Loucy (cell line): ENCODE measurements around the gene TSEN54.

Experiments
- H2AFZ ChIP-seq: fragments of 200-600 bp; sonication (generic); 2 replicates; pipeline ENCODE4 v1.6.0; 2016; ENCODE audit warnings: antibody characterized with exemption, mild to moderate bottlenecking, low read length, moderate library complexity
- H3F3A ChIP-seq: fragments of 200-600 bp; 2 replicates; pipeline ENCODE4 v1.6.0; 2016; ENCODE audit warnings: antibody characterized with exemption, low read depth, mild to moderate bottlenecking
- H3K27me3 ChIP-seq: fragments of 200-600 bp; sonication (generic); 2 replicates; pipeline ENCODE4 v1.6.1; 2014; ENCODE audit warnings: low read length, mild to moderate bottlenecking; ENCODE audit not compliant: insufficient read depth, poor library complexity, severe bottlenecking
- H3K36me3 ChIP-seq: fragments of 200-600 bp; sonication (generic); 2 replicates; pipeline ENCODE4 v1.6.1; 2016; ENCODE audit warnings: low read length; ENCODE audit not compliant: insufficient read depth
- H3K4me1 ChIP-seq: fragments of 200-600 bp; sonication (generic); 2 replicates; pipeline ENCODE4 v1.5.1; 2014; ENCODE audit warnings: low read length, mild to moderate bottlenecking; ENCODE audit not compliant: insufficient read depth, poor library complexity, severe bottlenecking
- H3K4me2 ChIP-seq: fragments of 200-600 bp; sonication (generic); 2 replicates; pipeline ENCODE4 v1.6.0; 2014; ENCODE audit warnings: antibody characterized with exemption, low read length, low read depth, mild to moderate bottlenecking; ENCODE audit not compliant: poor library complexity, severe bottlenecking
- H3K4me3 ChIP-seq: fragments of 200-600 bp; sonication (generic); 2 replicates; pipeline ENCODE4 v1.5.1; 2014; ENCODE audit warnings: low read length, mild to moderate bottlenecking, mixed read lengths; ENCODE audit not compliant: poor library complexity, severe bottlenecking
- H3K79me2 ChIP-seq: fragments of 200-600 bp; sonication (generic); 2 replicates; pipeline ENCODE4 v1.6.1; 2014; ENCODE audit warnings: low read length; ENCODE audit not compliant: insufficient read depth
- H3K9ac ChIP-seq: fragments of 200-600 bp; sonication (generic); 2 replicates; pipeline ENCODE4 v1.6.0; 2014; ENCODE audit warnings: mild to moderate bottlenecking, low read depth, low read length, moderate library complexity; ENCODE audit not compliant: poor library complexity, severe bottlenecking
- H3K9me2 ChIP-seq: fragments of 200-600 bp; sonication (generic); replicated peaks from 2 replicates; pipeline ENCODE4 v1.6.1; 2016; ENCODE audit warnings: low read depth, low read length, mixed read lengths
- H3K9me3 ChIP-seq: fragments of 200-600 bp; sonication (generic); 2 replicates; pipeline ENCODE4 v1.6.1; 2014; ENCODE audit warnings: mild to moderate bottlenecking, antibody characterized with exemption, low read length, low read depth; ENCODE audit not compliant: insufficient read depth
- H4K20me1 ChIP-seq: fragments of 200-600 bp; sonication (generic); 2 replicates; pipeline ENCODE4 v1.6.0; 2014; ENCODE audit warnings: antibody characterized with exemption, low read length, mild to moderate bottlenecking; ENCODE audit not compliant: insufficient read depth, poor library complexity, severe bottlenecking
- EZH2phosphoT487 ChIP-seq: fragments of 200-600 bp; IDR thresholded peaks from 2 replicates; pipeline ENCODE4 v1.6.1; 2018; ENCODE audit warnings: antibody characterized with exemption, mild to moderate bottlenecking, moderate library complexity, borderline replicate concordance
- TF ChIP-seq, protein P1 (sequence below): fragments of 200-600 bp; sonication (generic); conservative IDR thresholded peaks from 2 replicates; pipeline ENCODE4 v1.5.1; 2014; ENCODE audit warnings: mild to moderate bottlenecking, antibody characterized with exemption, low read length

The TSEN54 gene

DNA sequence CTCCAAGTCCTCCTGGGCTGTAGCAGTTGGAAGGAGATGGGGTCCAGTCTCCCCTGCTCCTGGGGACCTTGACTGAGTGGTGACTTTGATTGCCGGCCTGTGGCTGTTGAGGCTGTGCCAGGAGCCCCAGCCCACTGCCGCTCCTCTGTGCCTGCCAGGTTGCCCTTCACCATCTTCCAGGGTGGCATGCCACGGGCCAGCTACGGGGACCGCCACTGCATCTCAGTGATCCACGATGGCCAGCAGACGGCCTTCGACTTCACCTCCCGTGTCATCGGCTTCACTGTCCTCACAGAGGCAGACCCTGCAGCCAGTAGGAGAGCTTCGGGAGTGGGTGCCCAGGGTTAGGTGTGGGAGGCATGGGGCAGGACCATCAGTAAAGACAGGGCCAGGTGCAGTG, 47.9 kb downstream of the TSEN54 start:
- Histone ChIP-seq H3K36me3 (no peaks in the 10 kb centered on the region), H3F3A (no peaks in the 10 kb centered on the region), H3K9ac (no peak overlapping the region)

DNA sequence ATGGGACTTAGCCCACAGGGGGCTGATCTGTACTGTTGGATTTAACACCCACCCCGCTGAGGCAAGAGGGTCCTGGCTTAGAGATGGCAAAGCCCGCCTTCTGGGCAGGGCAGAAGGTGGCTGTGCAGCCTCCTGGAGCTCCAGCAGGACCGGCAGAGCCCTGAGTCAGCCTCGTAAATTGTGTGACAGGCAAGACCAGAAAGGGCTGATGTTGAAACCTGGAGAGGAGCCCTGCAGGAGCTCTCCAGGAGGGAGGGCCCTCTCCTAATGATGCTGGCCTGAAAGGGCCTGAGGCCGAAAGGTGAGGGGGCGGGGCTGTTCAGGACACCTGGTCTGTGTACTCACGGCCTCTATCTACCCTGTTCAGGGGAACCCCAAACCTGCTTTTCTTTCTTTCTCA, 48.7 kb downstream of the TSEN54 start:
- Histone ChIP-seq H3K9ac (no peak overlapping the region), H3K9me2 (no peaks in the 10 kb centered on the region), H3K4me3 (no peak overlapping the region), H3K79me2 (no peaks in the 10 kb centered on the region), H4K20me1 (no peaks in the 10 kb centered on the region), H3K36me3 (no peaks in the 10 kb centered on the region), H3K4me1 (no peaks in the 10 kb centered on the region), H3F3A (no peaks in the 10 kb centered on the region), H3K9me3 (no peaks in the 10 kb centered on the region), H3K4me2 (no peak overlapping the region), H3K27me3 (no peaks in the 10 kb centered on the region), H2AFZ (no peak overlapping the region)
- no peak for TF ChIP-seq EZH2phosphoT487
- TF ChIP-seq, protein P1, sequence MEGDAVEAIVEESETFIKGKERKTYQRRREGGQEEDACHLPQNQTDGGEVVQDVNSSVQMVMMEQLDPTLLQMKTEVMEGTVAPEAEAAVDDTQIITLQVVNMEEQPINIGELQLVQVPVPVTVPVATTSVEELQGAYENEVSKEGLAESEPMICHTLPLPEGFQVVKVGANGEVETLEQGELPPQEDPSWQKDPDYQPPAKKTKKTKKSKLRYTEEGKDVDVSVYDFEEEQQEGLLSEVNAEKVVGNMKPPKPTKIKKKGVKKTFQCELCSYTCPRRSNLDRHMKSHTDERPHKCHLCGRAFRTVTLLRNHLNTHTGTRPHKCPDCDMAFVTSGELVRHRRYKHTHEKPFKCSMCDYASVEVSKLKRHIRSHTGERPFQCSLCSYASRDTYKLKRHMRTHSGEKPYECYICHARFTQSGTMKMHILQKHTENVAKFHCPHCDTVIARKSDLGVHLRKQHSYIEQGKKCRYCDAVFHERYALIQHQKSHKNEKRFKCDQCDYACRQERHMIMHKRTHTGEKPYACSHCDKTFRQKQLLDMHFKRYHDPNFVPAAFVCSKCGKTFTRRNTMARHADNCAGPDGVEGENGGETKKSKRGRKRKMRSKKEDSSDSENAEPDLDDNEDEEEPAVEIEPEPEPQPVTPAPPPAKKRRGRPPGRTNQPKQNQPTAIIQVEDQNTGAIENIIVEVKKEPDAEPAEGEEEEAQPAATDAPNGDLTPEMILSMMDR = no peak

More for the DNA sequence above, 47.9 kb downstream of the TSEN54 start:
- Histone ChIP-seq H4K20me1 (no peaks in the 10 kb centered on the region), H3K9me2 (no peaks in the 10 kb centered on the region), H3K9me3 (no peaks in the 10 kb centered on the region), H3K27me3 (no peaks in the 10 kb centered on the region), H3K4me1 (no peaks in the 10 kb centered on the region), H3K79me2 (no peaks in the 10 kb centered on the region), H2AFZ (no peak overlapping the region), H3K4me3 (no peak overlapping the region), H3K4me2 (no peak overlapping the region)
- no peak for TF ChIP-seq EZH2phosphoT487
- TF ChIP-seq, protein P1 = no peak

DNA sequence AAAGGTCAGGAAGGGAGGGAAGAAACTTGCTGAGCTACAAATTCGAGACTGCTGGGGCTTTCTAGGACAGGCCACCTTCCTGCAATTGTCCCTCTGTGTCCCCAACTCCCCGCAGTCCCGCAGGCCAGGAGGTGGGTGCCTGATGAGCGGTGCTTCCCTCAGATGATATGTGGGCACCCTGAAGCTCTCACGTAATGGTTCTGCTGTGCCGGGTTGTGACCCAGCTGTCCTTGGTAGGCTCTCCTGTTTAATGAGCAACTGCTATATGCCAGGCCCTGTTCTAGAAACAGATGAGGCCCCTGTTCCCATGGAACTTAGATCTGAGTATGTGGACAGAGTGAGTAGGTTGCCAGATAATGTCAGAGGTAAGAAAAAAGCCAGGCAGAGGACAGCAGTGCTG, 49.3 kb downstream of the TSEN54 start:
- no peak for TF ChIP-seq EZH2phosphoT487
- TF ChIP-seq, protein P1 = no peak
- no peak overlapping the region for H3K9ac ChIP-seq
- H3K4me2 ChIP-seq = no peak overlapping the region
- H4K20me1 ChIP-seq = no peaks in the 10 kb centered on the region
- H2AFZ ChIP-seq = no peak overlapping the region
- no peaks in the 10 kb centered on the region for H3K36me3 ChIP-seq
- no peaks in the 10 kb centered on the region for H3K9me3 ChIP-seq
- H3F3A ChIP-seq = no peaks in the 10 kb centered on the region
- no peaks in the 10 kb centered on the region for H3K9me2 ChIP-seq
- H3K27me3 ChIP-seq = no peaks in the 10 kb centered on the region
- H3K79me2 ChIP-seq = no peaks in the 10 kb centered on the region
- H3K4me3 ChIP-seq = no peak overlapping the region
- peaks cover 5% of the 10 kb centered on the region for H3K4me1 ChIP-seq
